Activated gamma-delta T cell treated with Interleukin-2 at 50 U/mL for 16 hours (primary cell): Measurements from ENCODE around the gene APOL6.

Experiments used
- DNase-seq: peaks from one replicate; pipeline ENCODE4 v3.0.0-alpha.2; 2020

Gene APOL6

GRCh38 chr22:35648066-35649025, at the start of gene APOL6:
Gene APOL6 (plus strand): TSS chr22:35648446. CDS start chr22:35656426, 7,980 bp downstream.
- peak; percentile 26 for DNase-seq

- no peak for DNase-seq
Measured at GRCh38 chr22:35599364-35599763, 48.9 kb upstream of the APOL6 start.

GRCh38 chr22:35600476-35600875, 47.8 kb upstream of the APOL6 start:
- no peak for DNase-seq

DNA sequence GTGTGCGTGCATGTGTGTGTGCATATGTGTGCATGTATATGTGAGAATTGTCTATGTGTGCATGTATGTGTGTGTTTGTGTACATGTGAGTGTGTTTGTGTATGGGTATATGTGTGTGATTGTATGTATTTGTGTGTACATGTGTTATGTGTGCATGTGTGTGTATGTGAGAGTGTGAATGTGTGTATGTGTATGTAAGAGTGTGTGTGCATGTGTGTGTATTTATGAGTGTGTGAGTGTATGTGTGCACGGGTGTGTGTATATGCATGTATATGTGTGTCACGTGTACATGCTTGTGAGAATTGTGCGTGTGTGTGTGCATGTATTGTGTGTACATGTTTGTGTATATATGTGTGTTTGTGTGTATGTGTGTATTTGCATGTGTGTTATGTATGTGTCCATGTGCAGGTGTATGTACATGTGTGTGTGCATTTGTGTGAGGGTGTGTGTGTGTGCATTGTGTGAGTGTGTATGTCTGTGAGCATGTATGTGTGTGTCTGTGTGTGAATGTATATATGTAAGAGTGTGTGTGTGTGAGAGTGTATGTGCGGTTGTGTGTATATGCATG, 47.1 kb upstream of the APOL6 start:
- no peak for DNase-seq

- no peak for DNase-seq
Measured at GRCh38 chr22:35601743-35602615, 46.3 kb upstream of the APOL6 start.

GRCh38 chr22:35604621-35605368, 43.5 kb upstream of the APOL6 start:
- no peak for DNase-seq

GRCh38 chr22:35605369-35605680, 42.9 kb upstream of the APOL6 start:
- no peak for DNase-seq

- DNase-seq, result no peak
Measured at GRCh38 chr22:35605851-35606481, 42.3 kb upstream of the APOL6 start.

- no peak for DNase-seq
Measured at GRCh38 chr22:35606916-35607315, 41.3 kb upstream of the APOL6 start.

DNA sequence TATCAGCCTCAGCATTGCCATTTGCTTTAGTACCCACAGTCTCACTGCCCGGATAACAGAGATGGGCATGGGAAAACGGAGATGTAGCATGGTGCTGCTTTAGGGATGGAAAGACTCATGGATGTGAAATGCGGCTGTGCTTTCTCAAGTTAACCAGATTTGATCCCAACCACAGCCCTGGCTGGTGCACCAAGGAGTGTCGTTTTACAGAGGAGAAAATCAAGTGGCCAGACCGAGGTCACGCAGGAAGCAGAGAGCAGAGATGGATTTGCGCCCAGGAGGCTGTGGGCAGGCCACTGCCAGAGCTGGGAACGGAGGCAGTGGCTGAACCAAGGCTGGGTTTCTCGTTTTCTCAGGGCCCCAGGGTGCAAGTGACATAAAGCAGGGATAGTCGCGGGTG, 40.2 kb upstream of the APOL6 start:
- no peak for DNase-seq

- no peak for DNase-seq
Measured at GRCh38 chr22:35609261-35609660, 39.0 kb upstream of the APOL6 start.

DNA sequence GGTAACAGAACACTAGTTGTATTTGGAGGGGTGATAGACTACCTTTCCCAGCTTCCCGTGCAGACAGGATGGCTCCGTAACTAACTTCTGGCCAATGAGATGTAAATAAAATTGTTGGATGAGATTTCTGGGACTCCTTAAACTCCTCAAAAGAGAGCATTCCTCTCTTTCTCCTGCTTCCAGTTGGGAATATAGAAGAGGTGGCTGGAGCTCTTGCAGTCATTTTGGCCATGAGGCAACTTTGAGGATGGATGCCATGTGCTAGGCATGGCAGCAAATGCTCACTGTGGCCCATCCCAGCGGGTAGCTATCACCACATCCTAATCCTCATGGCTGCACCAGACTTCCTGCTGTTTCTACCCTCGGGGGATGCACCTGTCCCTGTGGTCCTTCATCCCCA, 38.5 kb upstream of the APOL6 start:
- DNase-seq, result no peak

DNA sequence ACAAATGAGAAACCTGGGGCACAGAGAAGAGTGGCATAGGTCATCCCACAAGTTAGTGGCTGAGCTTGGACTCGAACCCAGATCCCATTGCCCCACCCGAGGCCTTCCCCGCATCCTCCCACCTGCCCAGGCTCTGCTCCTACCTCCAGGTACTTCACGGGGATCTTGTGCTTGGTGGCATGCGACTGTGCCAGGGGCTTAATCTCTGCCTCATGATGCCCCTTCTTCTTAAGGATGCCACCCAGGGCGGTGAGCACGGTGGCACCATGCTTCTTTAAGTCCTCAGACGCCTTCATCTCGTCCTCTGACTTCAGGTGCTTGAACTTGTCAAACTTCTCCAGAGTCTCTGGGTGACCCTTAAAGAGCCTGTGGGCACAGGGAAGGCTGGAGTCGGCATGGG, 37.5 kb upstream of the APOL6 start:
- DNase-seq, result no peak

DNA sequence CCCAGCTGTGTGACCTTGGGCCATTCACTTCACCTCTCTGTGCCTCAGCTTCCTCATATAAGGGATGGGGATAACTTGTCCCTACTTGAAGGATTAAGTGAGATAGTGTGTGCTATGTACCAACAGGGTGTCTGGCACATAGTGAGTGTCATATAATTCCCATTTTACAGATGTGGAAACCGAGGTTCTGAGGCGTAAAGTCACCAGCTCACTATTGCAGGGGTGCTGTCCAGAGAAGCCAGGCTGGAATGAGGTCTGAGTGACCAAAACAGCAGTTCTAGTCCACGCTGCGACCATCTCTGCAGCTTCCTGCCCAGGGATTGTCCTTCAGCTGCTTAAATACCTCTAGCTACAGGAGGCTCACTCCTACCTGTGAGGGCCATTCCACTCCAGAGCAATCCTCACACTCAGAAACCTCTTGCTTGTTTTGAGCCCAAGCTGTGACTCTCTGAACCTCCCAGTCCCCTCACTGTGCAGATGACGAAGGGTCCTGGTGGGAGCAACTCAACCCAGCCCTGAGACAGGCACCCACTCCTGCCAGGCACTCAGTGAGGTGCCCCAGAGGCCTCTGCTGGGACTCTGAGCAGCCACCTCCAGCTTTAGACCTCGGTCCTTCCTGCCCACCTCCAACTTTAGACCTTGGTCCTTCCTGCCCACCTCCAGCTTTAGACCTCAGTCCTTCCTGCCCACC, 36.9 kb upstream of the APOL6 start:
- DNase-seq, result no peak

- no peak for DNase-seq
Measured at GRCh38 chr22:35611891-35612576, 36.2 kb upstream of the APOL6 start.

DNA sequence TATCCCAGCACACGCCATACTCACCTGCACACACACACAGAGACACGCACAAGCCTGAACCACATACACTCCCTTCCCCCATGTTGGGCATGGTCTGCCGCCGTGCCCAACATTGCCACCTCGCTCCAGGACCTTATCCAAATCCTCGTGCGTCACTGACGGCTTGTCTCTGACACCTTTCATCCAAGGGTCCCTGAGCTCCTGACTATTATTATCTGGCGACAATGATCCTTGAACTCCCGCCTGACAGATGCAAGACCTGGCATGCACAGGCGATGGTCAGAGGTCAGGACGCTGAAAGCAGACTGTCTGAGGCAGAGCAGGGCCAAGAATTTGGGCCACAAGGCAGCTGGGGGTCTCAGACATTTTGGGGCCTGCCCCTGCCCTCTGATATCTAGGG, 35.3 kb upstream of the APOL6 start:
- no peak for DNase-seq

DNA sequence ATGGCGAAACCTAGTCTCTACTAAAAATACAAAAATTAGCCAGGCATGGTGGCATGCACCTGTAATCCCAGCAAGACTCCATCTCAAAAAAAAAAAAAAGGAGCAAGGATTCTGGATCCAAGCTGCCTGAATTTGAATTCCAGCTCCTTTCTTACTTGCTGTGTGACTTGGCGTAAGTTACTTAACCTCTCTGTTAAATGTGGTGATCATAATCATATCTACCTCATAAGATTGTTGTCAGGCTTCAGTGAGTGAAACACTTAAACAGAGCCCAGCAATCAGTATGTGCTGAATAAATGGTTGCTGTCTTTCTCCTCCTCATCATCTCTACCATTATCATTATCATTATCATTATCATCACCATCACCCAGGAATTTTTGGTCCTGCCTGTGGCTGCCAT, 33.8 kb upstream of the APOL6 start:
- DNase-seq, result no peak

GRCh38 chr22:35615156-35615555, 33.1 kb upstream of the APOL6 start:
- no peak for DNase-seq

- DNase-seq, result no peak
Measured at GRCh38 chr22:35616043-35616442, 32.2 kb upstream of the APOL6 start.

- DNase-seq, result no peak
Measured at GRCh38 chr22:35617137-35617755, 31.0 kb upstream of the APOL6 start, which contains the start of gene MB. Gene MB (minus strand): TSS chr22:35617329. CDS start chr22:35617257, 72 bp downstream.
